ENCODE results near the gene CPAMD8.
"Not testable (repeated sequence)": the region's sequence is repeated elsewhere in the genome, so short reads cannot be mapped to it uniquely, and the experiment has no call there.

DNA sequence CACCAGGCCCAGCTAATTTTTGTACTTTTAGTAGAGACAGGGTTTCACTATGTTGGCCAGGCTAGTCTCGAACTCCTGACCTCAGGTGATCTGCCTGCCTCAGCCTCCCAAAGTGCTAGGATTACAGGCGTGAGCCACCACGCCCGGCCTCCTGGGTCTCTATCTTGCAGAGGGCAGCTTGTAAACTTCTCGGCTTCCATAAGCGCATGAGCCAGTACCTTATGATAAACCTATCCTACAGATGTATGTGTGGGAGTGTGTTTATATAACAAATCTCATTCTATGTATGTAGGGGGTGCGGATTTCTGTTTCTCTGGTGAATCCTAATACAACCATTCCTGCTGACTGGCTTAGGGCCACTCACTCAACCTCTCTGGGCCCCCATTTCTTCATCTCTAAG lies 86.5 kb downstream of the CPAMD8 start:
- TF ChIP-seq, protein P1, sequence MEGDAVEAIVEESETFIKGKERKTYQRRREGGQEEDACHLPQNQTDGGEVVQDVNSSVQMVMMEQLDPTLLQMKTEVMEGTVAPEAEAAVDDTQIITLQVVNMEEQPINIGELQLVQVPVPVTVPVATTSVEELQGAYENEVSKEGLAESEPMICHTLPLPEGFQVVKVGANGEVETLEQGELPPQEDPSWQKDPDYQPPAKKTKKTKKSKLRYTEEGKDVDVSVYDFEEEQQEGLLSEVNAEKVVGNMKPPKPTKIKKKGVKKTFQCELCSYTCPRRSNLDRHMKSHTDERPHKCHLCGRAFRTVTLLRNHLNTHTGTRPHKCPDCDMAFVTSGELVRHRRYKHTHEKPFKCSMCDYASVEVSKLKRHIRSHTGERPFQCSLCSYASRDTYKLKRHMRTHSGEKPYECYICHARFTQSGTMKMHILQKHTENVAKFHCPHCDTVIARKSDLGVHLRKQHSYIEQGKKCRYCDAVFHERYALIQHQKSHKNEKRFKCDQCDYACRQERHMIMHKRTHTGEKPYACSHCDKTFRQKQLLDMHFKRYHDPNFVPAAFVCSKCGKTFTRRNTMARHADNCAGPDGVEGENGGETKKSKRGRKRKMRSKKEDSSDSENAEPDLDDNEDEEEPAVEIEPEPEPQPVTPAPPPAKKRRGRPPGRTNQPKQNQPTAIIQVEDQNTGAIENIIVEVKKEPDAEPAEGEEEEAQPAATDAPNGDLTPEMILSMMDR (IDR thresholded peaks at IDR 0.05) = not testable (repeated sequence)
- TF ChIP-seq EZH2 (IDR thresholded peaks at IDR 0.05; ENCODE audit: borderline replicate concordance, insufficient read depth, low read depth, low read length, poor library complexity, severe bottlenecking) = not testable (repeated sequence)
